KMS-11 (cell line): ENCODE measurements around the gene MTHFSD.

ENCODE experiments used
- H2AFZ ChIP-seq: fragments of 200-600 bp; sonication (generic); 2 replicates; pipeline ENCODE4 v1.6.1; 2016; ENCODE audit warnings: antibody characterized with exemption, mixed run types, low read depth
- H3K27ac ChIP-seq: fragments of 200-600 bp; sonication (generic); 2 replicates; pipeline ENCODE4 v1.6.1; 2016; ENCODE audit warnings: mild to moderate bottlenecking, mixed run types
- H3K27me3 ChIP-seq: fragments of 200-600 bp; sonication (generic); 2 replicates; pipeline ENCODE4 v1.6.1; 2017; ENCODE audit warnings: mild to moderate bottlenecking, low read depth, mixed run types, moderate library complexity; ENCODE audit not compliant: insufficient read depth
- H3K36me3 ChIP-seq: fragments of 200-600 bp; sonication (generic); 2 replicates; pipeline ENCODE4 v1.6.1; 2017; ENCODE audit warnings: mild to moderate bottlenecking, mixed run types; ENCODE audit not compliant: insufficient read depth
- H3K4me1 ChIP-seq: fragments of 200-600 bp; sonication (generic); 2 replicates; pipeline ENCODE4 v1.6.1; 2016; ENCODE audit warnings: mild to moderate bottlenecking, low read depth, mixed run types; ENCODE audit not compliant: poor library complexity, severe bottlenecking
- H3K4me2 ChIP-seq: fragments of 200-600 bp; sonication (generic); 2 replicates; pipeline ENCODE4 v1.7.0; 2016; ENCODE audit warnings: mild to moderate bottlenecking, mixed run types
- H3K4me3 ChIP-seq: fragments of 200-600 bp; sonication (generic); IDR thresholded peaks from 2 replicates; pipeline ENCODE4 v1.6.1; 2017; ENCODE audit warnings: low read depth, low read length, mixed read lengths; ENCODE audit not compliant: insufficient read depth
- H3K79me2 ChIP-seq: fragments of 200-600 bp; sonication (generic); 2 replicates; pipeline ENCODE4 v1.6.1; 2016; ENCODE audit warnings: low read depth, mixed run types; ENCODE audit not compliant: insufficient read depth
- H3K9ac ChIP-seq: fragments of 200-600 bp; sonication (generic); 2 replicates; pipeline ENCODE4 v1.6.1; 2016; ENCODE audit warnings: mild to moderate bottlenecking, mixed run types
- H4K20me1 ChIP-seq: fragments of 200-600 bp; sonication (generic); 2 replicates; pipeline ENCODE4 v1.6.1; 2016; ENCODE audit warnings: mild to moderate bottlenecking, mixed run types; ENCODE audit not compliant: insufficient read depth
- TF ChIP-seq, protein P1 (sequence below): fragments of 200-600 bp; sonication (generic); conservative IDR thresholded peaks from 2 replicates; pipeline ENCODE4 v1.6.1; 2017; ENCODE audit warnings: low read depth, mild to moderate bottlenecking, antibody characterized with exemption, low read length, moderate library complexity, mixed read lengths

MTHFSD gene

GRCh38 chr16:86554599-86554916 lies 477 bp downstream of the MTHFSD start:
- H3K79me2 ChIP-seq, result peaks cover 9% of the 10 kb centered on the region; the same call in 1 of the 2 replicates
- peak overlapping the region; percentile 88 for H2AFZ ChIP-seq
- H4K20me1 ChIP-seq, result no peaks in the 10 kb centered on the region
- H3K27ac ChIP-seq, result peak overlapping the region; percentile 66
- H3K36me3 ChIP-seq, result no peaks in the 10 kb centered on the region
- H3K4me3 ChIP-seq, result peak overlapping the region; percentile 42
- TF ChIP-seq, protein P1, sequence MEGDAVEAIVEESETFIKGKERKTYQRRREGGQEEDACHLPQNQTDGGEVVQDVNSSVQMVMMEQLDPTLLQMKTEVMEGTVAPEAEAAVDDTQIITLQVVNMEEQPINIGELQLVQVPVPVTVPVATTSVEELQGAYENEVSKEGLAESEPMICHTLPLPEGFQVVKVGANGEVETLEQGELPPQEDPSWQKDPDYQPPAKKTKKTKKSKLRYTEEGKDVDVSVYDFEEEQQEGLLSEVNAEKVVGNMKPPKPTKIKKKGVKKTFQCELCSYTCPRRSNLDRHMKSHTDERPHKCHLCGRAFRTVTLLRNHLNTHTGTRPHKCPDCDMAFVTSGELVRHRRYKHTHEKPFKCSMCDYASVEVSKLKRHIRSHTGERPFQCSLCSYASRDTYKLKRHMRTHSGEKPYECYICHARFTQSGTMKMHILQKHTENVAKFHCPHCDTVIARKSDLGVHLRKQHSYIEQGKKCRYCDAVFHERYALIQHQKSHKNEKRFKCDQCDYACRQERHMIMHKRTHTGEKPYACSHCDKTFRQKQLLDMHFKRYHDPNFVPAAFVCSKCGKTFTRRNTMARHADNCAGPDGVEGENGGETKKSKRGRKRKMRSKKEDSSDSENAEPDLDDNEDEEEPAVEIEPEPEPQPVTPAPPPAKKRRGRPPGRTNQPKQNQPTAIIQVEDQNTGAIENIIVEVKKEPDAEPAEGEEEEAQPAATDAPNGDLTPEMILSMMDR, result no peak
- H3K4me2 ChIP-seq, result peak overlapping the region; percentile 56
- H3K4me1 ChIP-seq, result peaks cover 10% of the 10 kb centered on the region
- peaks cover 10% of the 10 kb centered on the region; the same call in 1 of the 2 replicates for H3K27me3 ChIP-seq
- H3K9ac ChIP-seq, result peak overlapping the region; percentile 93

DNA sequence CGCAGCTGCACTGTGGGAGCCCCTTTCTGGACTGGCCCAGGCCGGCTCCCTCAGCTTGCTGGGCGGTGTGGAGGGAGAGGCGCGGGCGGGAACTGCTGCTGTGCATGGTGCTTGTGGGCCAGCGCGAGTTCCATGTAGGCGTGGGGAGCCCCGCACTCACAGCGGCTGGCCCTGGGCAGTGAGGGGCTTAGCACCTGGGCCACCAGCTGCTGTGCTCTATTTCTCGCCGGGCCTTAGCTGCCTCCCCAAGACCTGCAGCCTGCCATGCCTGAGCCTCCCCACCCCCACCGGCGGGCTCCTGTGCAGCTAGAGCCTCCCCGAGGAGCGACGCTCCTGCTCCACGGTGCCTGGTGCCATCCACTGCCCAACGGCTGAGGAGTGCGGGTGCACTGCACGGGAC lies 1.7 kb downstream of the MTHFSD start:
- Histone ChIP-seq H3K4me1 (peaks cover 10% of the 10 kb centered on the region), H4K20me1 (no peaks in the 10 kb centered on the region), H3K27ac (no peak overlapping the region), H3K27me3 (peaks cover 9% of the 10 kb centered on the region; the same call in 1 of the 2 replicates), H3K79me2 (peaks cover 9% of the 10 kb centered on the region; the same call in 1 of the 2 replicates), H3K4me2 (no peak overlapping the region), H2AFZ (no peak overlapping the region), H3K36me3 (no peaks in the 10 kb centered on the region), H3K9ac (no peak overlapping the region), H3K4me3 (no peak overlapping the region)
- TF ChIP-seq, protein P1, result no peak

DNA sequence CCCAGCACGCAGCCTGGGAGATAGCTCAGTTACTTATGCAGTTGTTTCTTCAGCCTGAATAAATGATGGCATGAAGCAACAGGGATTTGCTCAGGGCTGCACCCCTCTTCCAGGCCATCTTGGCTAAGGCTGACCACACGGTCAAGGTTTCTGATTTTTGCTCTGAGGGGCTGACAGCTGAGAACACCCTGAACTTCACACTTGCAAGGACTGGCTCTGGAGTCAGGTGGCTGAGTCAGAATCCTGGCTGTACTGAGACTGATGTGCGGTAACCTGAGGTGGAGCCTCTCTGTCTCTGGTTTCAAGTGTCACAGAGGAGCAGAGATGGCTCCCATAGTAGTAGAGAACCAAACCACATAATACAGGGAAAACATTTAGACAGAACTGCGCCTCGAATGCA lies 4.8 kb downstream of the MTHFSD start:
- H3K27ac ChIP-seq, result no peak overlapping the region
- no peaks in the 10 kb centered on the region; the same call in 1 of the 2 replicates for H3K36me3 ChIP-seq

GRCh38 chr16:86549893-86550190 lies 5.2 kb downstream of the MTHFSD start:
- Histone ChIP-seq H3K27ac (no peak overlapping the region), H3K4me3 (no peak overlapping the region), H4K20me1 (no peaks in the 10 kb centered on the region), H3K36me3 (no peaks in the 10 kb centered on the region; the same call in 1 of the 2 replicates), H3K4me1 (peaks cover 6% of the 10 kb centered on the region), H3K27me3 (no peaks in the 10 kb centered on the region), H3K79me2 (peaks cover 9% of the 10 kb centered on the region; the same call in 1 of the 2 replicates), H3K9ac (no peak overlapping the region), H2AFZ (no peak overlapping the region), H3K4me2 (no peak overlapping the region)
- TF ChIP-seq, protein P1, result no peak

More for the DNA sequence above, 4.8 kb downstream of the MTHFSD start:
- TF ChIP-seq, protein P1, result no peak
- Histone ChIP-seq H3K79me2 (peaks cover 9% of the 10 kb centered on the region; the same call in 1 of the 2 replicates), H3K4me3 (no peak overlapping the region), H3K4me2 (no peak overlapping the region), H3K4me1 (peaks cover 6% of the 10 kb centered on the region), H4K20me1 (no peaks in the 10 kb centered on the region), H2AFZ (no peak overlapping the region), H3K9ac (no peak overlapping the region), H3K27me3 (no peaks in the 10 kb centered on the region)
